GM12878 (cell line): Measurements from ENCODE around the gene LRRC41. TPM values are rescaled to one million over a fixed set of nuclear protein-coding genes. Genes with fewer than 3 reads are reported as not detected.
A peak's percentile ranks its signal among the peaks of the same experiment; 100 is the strongest.

Experiments used
- BRCA1 ChIP-seq: IDR thresholded peaks from 2 replicates; pipeline ENCODE4 v1.6.1; 2011; ENCODE audit warnings: low read depth, low read length, improper control_type of control experiment
- CBX5 ChIP-seq: sonication (generic); IDR thresholded peaks from 2 replicates; pipeline ENCODE4 v1.6.1; 2016; ENCODE audit warnings: low read depth, moderate library complexity, mild to moderate bottlenecking, inconsistent platforms
- CREM ChIP-seq: IDR thresholded peaks from 2 replicates; pipeline ENCODE4 v1.6.1; 2014; ENCODE audit warnings: antibody characterized with exemption, low read depth
- CTCF ChIP-seq, 3 experiments: IDR thresholded peaks in 2 of 3; conservative IDR thresholded peaks in 1 of 3; 2 replicates each; pipeline ENCODE4 v1.5.1; 2011; ENCODE audit warnings: low read depth in 3 of 3, low read length in 3 of 3, mild to moderate bottlenecking in 3 of 3, control low read depth in 2 of 3, moderate library complexity in 2 of 3, inconsistent platforms in 1 of 3, mixed read lengths in 1 of 3; ENCODE audit not compliant: control insufficient read depth in 2 of 3, insufficient read depth in 1 of 3; ENCODE audit errors: extremely low read depth in 1 of 3
- E2F4 ChIP-seq: IDR thresholded peaks from 2 replicates; pipeline ENCODE4 v1.6.1; 2012; ENCODE audit warnings: low read depth, low read length, improper control_type of control experiment
- E2F8 ChIP-seq: fragments of 450-650 bp; IDR thresholded peaks from 2 replicates; pipeline ENCODE4 v1.6.1; 2018; ENCODE audit warnings: mild to moderate bottlenecking, low read depth, moderate library complexity; ENCODE audit not compliant: partially characterized antibody
- ESRRA ChIP-seq: IDR thresholded peaks from 2 replicates; pipeline ENCODE4 v1.6.1; 2012; ENCODE audit warnings: mild to moderate bottlenecking, low read length, improper control_type of control experiment
- KDM1A ChIP-seq: fragments of 200-600 bp; sonication (generic); IDR thresholded peaks from 2 replicates; pipeline ENCODE4 v1.6.1; 2016; ENCODE audit warnings: borderline replicate concordance
- MEF2A ChIP-seq: IDR thresholded peaks from 2 replicates; pipeline ENCODE4 v1.6.1; 2011; ENCODE audit warnings: low read depth, mild to moderate bottlenecking, low read length, moderate library complexity; ENCODE audit not compliant: insufficient read depth
- MYC ChIP-seq: IDR thresholded peaks from 2 replicates; pipeline ENCODE4 v1.6.1; 2011; ENCODE audit warnings: mild to moderate bottlenecking, low read length, moderate library complexity, inconsistent platforms; ENCODE audit not compliant: insufficient read depth, insufficient replicate concordance, insufficient read length, severe bottlenecking
- NFYB ChIP-seq: IDR thresholded peaks from 2 replicates; pipeline ENCODE4 v1.6.1; 2011; ENCODE audit warnings: low read depth, mild to moderate bottlenecking, low read length, improper control_type of control experiment, moderate library complexity; ENCODE audit not compliant: insufficient read depth
- PBX3 ChIP-seq: IDR thresholded peaks from 2 replicates; pipeline ENCODE4 v1.6.1; 2011; ENCODE audit warnings: mild to moderate bottlenecking, low read depth, low read length, moderate library complexity; ENCODE audit not compliant: insufficient replicate concordance
- POLR2AphosphoS2 ChIP-seq: IDR thresholded peaks from 2 replicates; pipeline ENCODE4 v1.6.1; 2011; ENCODE audit warnings: low read depth, mild to moderate bottlenecking, low read length, improper control_type of control experiment, moderate library complexity
- RB1 ChIP-seq: fragments of 450-650 bp; formaldehyde crosslinking; IDR thresholded peaks from 2 replicates; pipeline ENCODE4 v1.6.1; 2017; ENCODE audit warnings: mild to moderate bottlenecking, borderline replicate concordance
- RELA ChIP-seq: fragments of 450-650 bp; IDR thresholded peaks from 2 replicates; pipeline ENCODE4 v1.8.0; 2014; ENCODE audit warnings: borderline replicate concordance; ENCODE audit not compliant: partially characterized antibody
- SIN3A ChIP-seq: IDR thresholded peaks from 2 replicates; pipeline ENCODE4 v1.6.1; 2012; ENCODE audit warnings: low read depth, low read length, improper control_type of control experiment
- SMC3 ChIP-seq: IDR thresholded peaks from 2 replicates; pipeline ENCODE4 v1.6.1; 2011; ENCODE audit warnings: low read length, improper control_type of control experiment, borderline replicate concordance
- SRF ChIP-seq, 2 experiments: IDR thresholded peaks; 2 replicates each; pipeline ENCODE4 v1.6.1; 2011; ENCODE audit warnings: low read depth in 2 of 2, low read length in 2 of 2, mild to moderate bottlenecking in 1 of 2, moderate library complexity in 1 of 2
- YY1 ChIP-seq: IDR thresholded peaks from 2 replicates; pipeline ENCODE4 v1.6.1; 2011; ENCODE audit warnings: low read depth, mild to moderate bottlenecking, low read length
- ZBED1 ChIP-seq: IDR thresholded peaks from 2 replicates; pipeline ENCODE4 v1.6.1; 2016; ENCODE audit warnings: borderline replicate concordance
- polyA plus RNA-seq, 11 experiments: library from polyadenylated mRNA; depleted of rRNA in 4 of 11; unstranded in 6 of 11; stranded (reverse) in 5 of 11; fragments of >200 nt; fragmentation: Nextera tagmentation in 4 of 11; fragmentation: Illumina TruSeq in 1 of 11; extraction: Ambion mirVana in 4 of 11; extraction: Trizol in 1 of 11; gene quantifications; 1 replicate in 1 of 11; 2 replicates in 10 of 11; pipeline versions ENCODE4 v1.2.1 to v1.2.3, GENCODE V29; 2011 to 2016; ENCODE audit warnings: inconsistent platforms in 2 of 11, missing spikeins in 2 of 11, low read depth in 1 of 11
- total RNA-seq, 4 experiments: library from RNA; depleted of rRNA in 3 of 4; stranded (reverse); fragments of >200 nt in 3 of 4; fragmentation: Illumina TruSeq in 1 of 4; extraction: Trizol in 1 of 4; gene quantifications; 2 replicates each; pipeline versions ENCODE4 v1.2.1 to v1.2.3, GENCODE V29; 2013 to 2021

LRRC41 gene
- total and polyA plus RNA-seq, 10 of the 15 experiments (the other 5 are each of a cell fraction or from before 2014, with no cell fraction given), result 12.0 to 79.9 (median 48.5) TPM

GRCh38 chr1:46303038-46303871 is at the start of gene LRRC41, which contains the start of gene UQCRH (continued):
- peak; percentile 52; the same call in 1 of the 2 replicates for TF ChIP-seq POLR2AphosphoS2
- TF ChIP-seq SIN3A, result peak; percentile 16; the same call in 1 of the 2 replicates
- peak; percentile 4; the same call in 1 of the 2 replicates for TF ChIP-seq E2F4
- 0 out of 2 replicates have a peak, but pooled peaks have one; percentile 38 for TF ChIP-seq ZBED1
- TF ChIP-seq PBX3, result no peak
- TF ChIP-seq CBX5, result 0 out of 2 replicates have a peak, but pooled peaks have one; percentile 55
- TF ChIP-seq E2F8, result peak; percentile 88
- peak; percentile 49; the same call in 1 of the 2 replicates for TF ChIP-seq CREM
- TF ChIP-seq SMC3, result no peak
- TF ChIP-seq YY1, result peak; percentile 99
- no peak for TF ChIP-seq KDM1A
- peak; percentile 68; the same call in 1 of the 2 replicates for TF ChIP-seq RB1
- no peak for TF ChIP-seq NFYB
- TF ChIP-seq ESRRA, result no peak
- no peak for TF ChIP-seq BRCA1
- 0 out of 2 replicates have a peak, but pooled peaks have one; percentile 35 for TF ChIP-seq MEF2A
- 0 out of 6 replicates have a peak, but pooled peaks of 1 of the 3 experiments have one; percentile 1 for TF ChIP-seq CTCF (IDR thresholded peaks at IDR 0.05 in 2 of 3, conservative IDR thresholded peaks at IDR 0.05 in 1 of 3; ENCODE audit: control insufficient read depth in 2 of 3, extremely low read depth in 1 of 3, insufficient read depth in 1 of 3, low read depth in 3 of 3, low read length in 3 of 3)
- TF ChIP-seq MYC, result peak; percentile 27
- peak; percentile 55 to 80; a peak in 2 of 4 replicates for TF ChIP-seq SRF (IDR thresholded peaks at IDR 0.05; ENCODE audit: low read depth in 2 of 2, low read length in 2 of 2)
- TF ChIP-seq RELA, result peak; percentile 93
